C1 segment of cervical spinal cord (tissue), 14 donors: ENCODE results near the gene SPIB.
A peak's percentile ranks its signal among the peaks of the same experiment; 100 is the strongest.
"Not testable (repeated sequence)": the region's sequence is repeated elsewhere in the genome, so short reads cannot be mapped to it uniquely, and the experiment has no call there.

Experiments used
- DNase-seq, 14 donors: peaks; one replicate each; lab custom pipeline; 2025; lab: John Stamatoyannopoulos, UW

SPIB gene

DNA sequence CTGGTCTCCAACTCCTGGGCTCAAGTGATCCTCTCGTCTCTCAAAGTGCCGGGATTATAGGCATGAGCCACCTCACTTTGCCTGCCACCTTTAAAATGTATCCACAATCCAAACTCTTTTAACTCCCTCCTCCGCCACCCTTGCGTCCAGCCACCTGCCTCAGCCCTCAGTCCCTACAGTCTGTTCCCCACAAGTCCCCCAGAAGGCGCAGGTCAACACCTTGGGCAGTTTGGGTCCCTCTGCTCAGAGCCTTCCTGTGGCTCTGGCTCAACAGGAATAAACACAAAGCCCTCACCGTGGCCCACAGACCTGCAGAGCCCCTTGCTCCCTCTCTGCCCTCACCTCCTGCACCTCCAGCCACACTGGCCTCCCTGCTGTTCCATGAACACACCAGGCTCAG, 50.1 kb downstream of the SPIB start:
- DNase-seq: no peak

DNA sequence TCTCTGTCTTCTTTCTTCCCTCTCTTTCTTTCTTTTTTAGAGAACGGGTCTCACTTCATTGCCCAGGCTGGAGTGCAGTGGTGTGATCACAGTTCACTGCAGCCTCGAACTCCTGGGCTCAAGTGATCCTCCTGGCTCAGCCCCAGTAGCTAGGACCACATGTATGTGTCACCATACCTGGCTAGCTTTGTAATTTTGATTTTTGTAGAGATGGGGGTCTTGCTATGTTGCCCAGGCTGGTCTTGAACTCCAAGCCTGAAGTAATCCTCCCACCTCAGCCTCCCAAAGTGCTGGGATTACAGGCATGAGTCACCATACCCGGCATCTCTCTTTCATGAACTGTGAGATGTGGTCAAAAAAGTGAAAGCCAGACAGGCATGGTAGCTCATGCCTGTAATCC, 54.6 kb downstream of the SPIB start:
- not testable (repeated sequence) for DNase-seq

DNA sequence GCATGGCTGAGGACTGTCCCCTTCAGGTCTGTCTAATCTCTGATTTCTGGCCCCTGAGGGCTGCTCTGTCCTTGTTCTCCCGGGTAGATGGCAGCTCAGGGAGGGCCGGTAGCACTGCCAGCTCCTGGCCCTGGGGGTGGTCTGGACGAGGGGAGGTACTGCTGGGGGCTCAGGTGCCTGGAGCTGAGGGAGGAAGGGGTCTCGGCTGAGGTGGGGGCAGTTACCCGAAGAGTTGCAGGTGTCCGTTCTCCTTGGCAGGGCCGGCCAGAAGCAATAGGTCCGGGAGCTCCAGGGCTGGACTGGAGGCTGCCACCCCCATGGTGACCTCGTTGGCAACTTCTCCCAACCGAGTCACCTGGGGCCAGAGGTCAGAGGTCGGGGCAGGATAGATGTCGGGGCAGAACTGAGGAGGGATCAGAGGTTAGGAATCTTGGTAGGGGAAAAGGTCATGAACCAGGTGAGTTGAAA, 56.4 kb downstream of the SPIB start:
- no peak for DNase-seq

DNA sequence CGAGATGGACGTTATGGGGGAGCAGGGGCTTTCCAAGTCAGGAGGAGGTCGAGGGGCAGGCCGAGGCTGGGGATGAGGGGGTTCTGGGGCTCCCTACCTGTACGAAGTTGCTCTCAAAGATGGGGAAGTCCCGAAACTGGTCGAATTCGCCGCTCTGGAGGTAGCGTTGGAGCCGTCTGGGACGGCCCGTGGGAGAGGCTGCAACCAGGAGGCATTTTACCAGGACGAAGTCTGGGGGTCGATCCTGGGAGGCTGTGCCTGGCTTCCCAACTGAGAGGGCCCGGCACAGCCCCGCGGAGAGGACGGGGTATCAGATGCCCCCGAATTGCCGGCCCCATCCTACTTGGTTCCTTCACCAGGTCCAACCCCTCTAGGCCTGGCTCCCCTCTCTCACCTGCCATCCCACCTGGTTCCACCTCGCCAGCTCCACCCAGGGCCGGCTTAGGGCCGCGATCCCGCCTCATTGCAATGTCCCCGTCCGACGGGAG, 57.0 kb downstream of the SPIB start:
- DNase-seq: no peak

DNA sequence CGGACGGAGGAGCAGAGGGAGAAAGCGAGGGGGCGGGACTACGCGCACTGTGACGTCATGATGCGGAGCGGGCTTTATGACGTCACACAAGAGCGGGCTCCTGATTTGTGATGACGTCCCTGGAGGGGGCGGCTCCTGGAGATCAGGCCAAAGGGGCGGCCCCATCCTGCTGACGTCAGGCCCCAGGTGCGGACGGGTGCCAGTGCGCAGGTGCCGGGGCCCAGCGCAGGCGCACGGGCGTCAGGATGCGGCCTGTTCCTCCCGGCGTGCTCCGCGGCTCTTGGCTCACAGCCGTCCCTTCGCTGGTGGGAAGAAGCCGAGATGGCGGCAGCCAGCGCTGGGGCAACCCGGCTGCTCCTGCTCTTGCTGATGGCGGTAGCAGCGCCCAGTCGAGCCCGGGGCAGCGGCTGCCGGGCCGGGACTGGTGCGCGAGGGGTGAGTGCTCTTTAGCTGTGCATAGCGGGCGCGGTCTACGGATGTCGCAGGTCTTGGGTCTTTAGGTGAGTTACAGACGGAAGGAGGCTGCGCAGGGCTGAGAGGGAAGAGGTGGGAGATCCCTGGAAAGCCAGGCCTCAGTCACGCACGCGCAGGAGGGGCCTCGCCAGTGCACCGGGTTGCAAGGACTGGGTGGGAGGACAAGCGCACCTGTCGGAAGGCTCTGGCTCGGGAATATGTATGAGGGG, 57.6 kb downstream of the SPIB start, which contains the start of the genes EMC10 and GARIN5A:
Gene EMC10 (plus strand): TSS at position 284 of the 683 bp plus-strand sequence. CDS start 38 bp downstream, at position 322.
Gene GARIN5A (minus strand): TSS at position 625 of the 683 bp plus-strand sequence. CDS start 460 bp downstream, at position 165.
- DNase-seq: peak; percentile 57 to 95 (median 86)

DNA sequence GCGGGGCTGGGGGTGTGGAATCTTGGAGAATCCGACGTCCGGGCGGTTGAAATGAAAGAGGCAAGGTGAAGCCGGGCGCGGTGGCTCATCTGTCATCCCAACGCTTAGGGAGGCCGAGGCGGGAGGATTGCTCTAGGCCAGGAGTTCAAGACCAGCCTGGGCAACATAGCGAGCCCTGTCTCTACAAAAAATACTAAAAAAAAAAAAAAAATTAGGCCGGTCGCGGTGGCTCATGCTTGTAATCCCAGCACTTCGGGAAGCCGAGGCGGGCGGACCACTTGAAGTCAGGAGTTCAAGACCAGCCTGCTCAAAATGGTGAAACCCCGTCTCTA, 58.1 kb downstream of the SPIB start:
- DNase-seq: no peak

DNA sequence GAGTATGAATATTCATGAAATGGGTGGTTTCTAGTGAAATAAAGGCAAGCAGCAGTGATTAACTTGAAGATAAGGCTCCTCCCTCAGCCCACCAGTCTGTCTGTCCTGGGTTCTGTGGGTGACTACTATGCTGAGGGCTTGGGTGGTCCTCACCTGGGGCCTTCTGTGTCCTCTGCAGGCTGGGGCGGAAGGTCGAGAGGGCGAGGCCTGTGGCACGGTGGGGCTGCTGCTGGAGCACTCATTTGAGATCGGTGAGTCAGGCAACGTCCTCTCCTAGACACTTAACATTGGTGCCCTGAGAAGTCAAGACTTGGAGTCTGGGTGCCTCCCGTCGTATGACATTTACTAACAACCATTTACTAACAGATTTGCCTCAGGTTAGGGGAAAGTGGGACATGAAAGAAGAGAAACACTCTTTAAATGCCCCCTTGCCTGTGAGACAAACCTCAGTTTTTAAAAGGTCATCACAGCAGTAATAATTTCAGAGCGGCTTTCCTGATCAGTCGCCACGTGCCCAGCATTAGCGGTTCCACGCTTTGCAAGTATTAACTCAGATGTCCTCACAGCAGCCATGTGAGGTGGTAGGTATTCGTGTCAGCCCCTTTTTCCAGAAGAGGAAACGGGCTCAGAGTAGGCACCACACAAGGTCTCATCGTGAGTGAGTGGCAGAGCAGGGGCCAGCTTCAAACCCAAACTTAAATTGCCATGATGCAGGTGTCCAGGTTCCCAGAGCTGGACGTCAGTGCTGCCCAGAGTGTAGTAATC, 59.2 kb downstream of the SPIB start:
- DNase-seq: no peak

DNA sequence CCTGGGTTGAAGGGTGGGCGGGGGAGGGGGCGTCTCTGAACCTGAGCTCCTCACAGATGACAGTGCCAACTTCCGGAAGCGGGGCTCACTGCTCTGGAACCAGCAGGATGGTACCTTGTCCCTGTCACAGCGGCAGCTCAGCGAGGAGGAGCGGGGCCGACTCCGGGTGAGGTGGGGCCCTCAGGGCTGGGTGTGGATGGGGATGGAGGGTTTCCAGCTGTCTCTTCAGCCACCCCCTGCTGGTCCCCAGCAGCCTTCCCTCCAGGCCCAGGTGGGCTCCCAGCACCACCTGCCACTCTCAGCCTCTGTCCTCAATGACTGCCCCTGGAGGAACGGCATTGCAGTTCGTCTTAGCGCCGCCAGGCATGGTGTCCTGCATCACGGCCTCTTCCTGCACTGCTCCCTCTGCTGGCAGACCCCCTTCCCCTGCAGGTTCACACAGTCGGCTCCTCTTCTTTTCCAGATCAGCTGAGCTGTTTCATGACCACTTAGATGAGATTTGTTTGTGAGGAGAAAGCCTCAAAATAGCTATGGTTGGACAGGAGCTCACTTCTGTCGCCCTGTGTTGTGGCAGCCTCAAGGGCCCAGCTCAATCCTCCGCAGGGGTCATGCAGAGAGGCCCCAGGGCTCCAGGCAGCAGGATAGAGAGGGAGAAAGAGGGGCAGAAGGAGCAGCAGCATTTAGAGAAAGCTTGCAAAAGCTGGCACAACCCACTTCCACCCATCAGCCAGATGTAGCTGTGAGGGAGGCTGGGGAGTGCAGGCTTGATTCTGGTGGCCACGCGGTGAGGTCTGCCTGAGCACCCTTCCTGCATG, 60.4 kb downstream of the SPIB start:
- peak in 3 of 14 donors; percentile 12 to 25 (median 24) for DNase-seq

DNA sequence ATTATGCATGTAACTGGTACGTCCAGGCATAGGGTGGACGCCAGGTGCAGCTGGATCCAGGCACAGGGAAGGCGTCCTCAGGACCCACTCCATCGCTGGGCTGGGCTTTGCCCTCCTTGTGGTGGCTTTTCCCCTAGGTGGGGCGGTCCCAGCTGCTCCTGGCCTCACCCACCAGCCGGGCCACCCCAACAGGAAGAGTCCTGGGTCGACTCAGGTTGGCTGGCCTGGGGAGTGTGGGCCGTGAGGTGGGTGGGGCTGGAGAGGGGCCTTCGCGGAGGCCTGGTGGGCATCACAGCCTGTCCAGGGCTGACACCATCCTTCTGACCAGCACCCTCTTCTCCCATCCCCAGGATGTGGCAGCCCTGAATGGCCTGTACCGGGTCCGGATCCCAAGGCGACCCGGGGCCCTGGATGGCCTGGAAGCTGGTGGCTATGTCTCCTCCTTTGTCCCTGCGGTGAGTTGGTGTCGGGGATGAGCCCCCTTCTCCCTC, 61.1 kb downstream of the SPIB start:
- no peak for DNase-seq

DNA sequence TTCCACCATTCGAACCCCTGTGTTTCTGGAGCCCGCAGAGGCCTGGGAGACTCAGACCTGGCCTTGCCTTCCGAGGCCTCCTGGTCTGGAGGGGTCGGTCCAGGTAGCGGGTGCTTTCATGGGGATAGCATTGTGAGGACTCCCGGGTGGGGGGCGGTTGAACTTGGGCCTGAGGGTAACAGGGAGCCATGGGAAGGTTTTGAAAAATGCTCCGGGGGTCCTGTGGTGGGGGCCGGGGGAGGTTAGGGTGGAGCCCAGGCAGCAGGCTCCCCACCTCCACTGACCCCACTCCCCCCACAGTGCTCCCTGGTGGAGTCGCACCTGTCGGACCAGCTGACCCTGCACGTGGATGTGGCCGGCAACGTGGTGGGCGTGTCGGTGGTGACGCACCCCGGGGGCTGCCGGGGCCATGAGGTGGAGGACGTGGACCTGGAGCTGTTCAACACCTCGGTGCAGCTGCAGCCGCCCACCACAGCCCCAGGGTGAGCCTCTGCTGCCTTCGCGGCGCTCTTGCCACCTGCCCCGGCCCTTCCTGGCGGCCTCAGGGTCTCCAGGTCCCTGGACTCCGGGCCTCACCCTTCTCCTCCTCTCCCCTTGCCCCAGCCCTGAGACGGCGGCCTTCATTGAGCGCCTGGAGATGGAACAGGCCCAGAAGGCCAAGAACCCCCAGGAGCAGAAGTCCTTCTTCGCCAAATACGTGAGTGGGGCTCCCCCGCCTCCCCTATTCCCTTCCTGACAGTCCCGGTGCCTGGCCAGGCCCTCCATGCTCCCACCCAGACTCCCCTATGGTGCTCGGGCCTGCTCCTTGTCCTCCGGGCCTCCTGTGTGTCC, 61.8 kb downstream of the SPIB start:
- DNase-seq: no peak
